GM23338 (cell line): ENCODE measurements around the gene DCLK1.

ENCODE experiments used
- CREB1 ChIP-seq: fragments of 250-450 bp; sonication (Bioruptor Pico); IDR thresholded peaks from 2 replicates; pipeline ENCODE4 v1.5.0; 2020; ENCODE audit warnings: low read depth, mild to moderate bottlenecking, moderate library complexity
- CTCF ChIP-seq, 2 experiments: fragments of 200-600 bp in 1 of 2; sonication (generic) in 1 of 2; conservative IDR thresholded peaks; 2 replicates each; pipeline versions ENCODE4 v1.5.1 to v1.6.1; 2016 to 2017; ENCODE audit warnings: antibody characterized with exemption in 2 of 2, low read depth in 2 of 2, mild to moderate bottlenecking in 2 of 2, moderate library complexity in 1 of 2
- ETS1 ChIP-seq: IDR thresholded peaks from 2 replicates; pipeline ENCODE4 v1.6.1; 2016; ENCODE audit warnings: antibody characterized with exemption
- EZH2 ChIP-seq: fragments of 200-600 bp; sonication (generic); IDR thresholded peaks from one replicate; pipeline ENCODE4 v1.8.0; 2017; ENCODE audit warnings: antibody characterized with exemption, mild to moderate bottlenecking, low read depth; ENCODE audit not compliant: unreplicated experiment
- POLR2AphosphoS5 ChIP-seq: IDR thresholded peaks from 2 replicates; pipeline ENCODE4 v1.6.1; 2016; ENCODE audit warnings: antibody characterized with exemption, low read depth
- ZNF462 ChIP-seq: fragments of 250-450 bp; sonication (Bioruptor Pico); IDR thresholded peaks from 2 replicates; pipeline ENCODE4 v1.5.0; 2020; ENCODE audit warnings: mild to moderate bottlenecking, moderate library complexity
- TF ChIP-seq, protein P1 (sequence below): IDR thresholded peaks from one replicate; pipeline ENCODE4 v1.6.1; 2018; ENCODE audit warnings: antibody characterized with exemption; ENCODE audit not compliant: unreplicated experiment

GRCh38 chr13:36174923-36175322 is 43.7 kb upstream of the DCLK1 start:
- TF ChIP-seq POLR2AphosphoS5 (no peak), CTCF (conservative IDR thresholded peaks at IDR 0.05; ENCODE audit: low read depth in 2 of 2) (no peak), ETS1 (no peak), CREB1 (CRISPR knock-in tag) (no peak), EZH2 (no peak), ZNF462 (CRISPR knock-in tag) (no peak)
- TF ChIP-seq, protein P1, sequence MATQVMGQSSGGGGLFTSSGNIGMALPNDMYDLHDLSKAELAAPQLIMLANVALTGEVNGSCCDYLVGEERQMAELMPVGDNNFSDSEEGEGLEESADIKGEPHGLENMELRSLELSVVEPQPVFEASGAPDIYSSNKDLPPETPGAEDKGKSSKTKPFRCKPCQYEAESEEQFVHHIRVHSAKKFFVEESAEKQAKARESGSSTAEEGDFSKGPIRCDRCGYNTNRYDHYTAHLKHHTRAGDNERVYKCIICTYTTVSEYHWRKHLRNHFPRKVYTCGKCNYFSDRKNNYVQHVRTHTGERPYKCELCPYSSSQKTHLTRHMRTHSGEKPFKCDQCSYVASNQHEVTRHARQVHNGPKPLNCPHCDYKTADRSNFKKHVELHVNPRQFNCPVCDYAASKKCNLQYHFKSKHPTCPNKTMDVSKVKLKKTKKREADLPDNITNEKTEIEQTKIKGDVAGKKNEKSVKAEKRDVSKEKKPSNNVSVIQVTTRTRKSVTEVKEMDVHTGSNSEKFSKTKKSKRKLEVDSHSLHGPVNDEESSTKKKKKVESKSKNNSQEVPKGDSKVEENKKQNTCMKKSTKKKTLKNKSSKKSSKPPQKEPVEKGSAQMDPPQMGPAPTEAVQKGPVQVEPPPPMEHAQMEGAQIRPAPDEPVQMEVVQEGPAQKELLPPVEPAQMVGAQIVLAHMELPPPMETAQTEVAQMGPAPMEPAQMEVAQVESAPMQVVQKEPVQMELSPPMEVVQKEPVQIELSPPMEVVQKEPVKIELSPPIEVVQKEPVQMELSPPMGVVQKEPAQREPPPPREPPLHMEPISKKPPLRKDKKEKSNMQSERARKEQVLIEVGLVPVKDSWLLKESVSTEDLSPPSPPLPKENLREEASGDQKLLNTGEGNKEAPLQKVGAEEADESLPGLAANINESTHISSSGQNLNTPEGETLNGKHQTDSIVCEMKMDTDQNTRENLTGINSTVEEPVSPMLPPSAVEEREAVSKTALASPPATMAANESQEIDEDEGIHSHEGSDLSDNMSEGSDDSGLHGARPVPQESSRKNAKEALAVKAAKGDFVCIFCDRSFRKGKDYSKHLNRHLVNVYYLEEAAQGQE: no peak
